ENCODE results near the gene MAP3K3. TPM values are rescaled to one million over a fixed set of nuclear protein-coding genes. Genes with fewer than 3 reads are reported as not detected.

Gene MAP3K3
- polyA plus RNA-seq, 2 of the 4 experiments (the other 2 are of a cell fraction): 10.8 to 11.2 TPM

DNA sequence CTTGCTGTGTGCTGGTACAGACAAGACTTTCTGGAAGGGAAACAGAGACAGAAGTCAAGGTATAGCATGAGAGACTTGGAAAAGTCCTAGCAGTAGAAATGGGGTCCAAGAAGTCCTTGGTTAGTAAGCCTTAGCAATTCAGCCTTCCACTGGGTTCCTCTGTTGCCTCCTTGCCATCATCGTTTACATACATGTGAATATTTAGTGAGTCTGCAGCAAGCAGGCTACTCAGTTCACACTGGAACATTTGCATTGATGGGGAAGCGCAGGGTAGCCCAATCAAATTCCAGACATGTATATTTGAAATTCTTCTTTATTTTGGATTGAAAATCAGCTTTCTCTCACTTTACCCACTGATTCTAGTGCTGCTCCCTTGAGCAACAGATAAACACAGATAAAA is 50.6 kb downstream of the MAP3K3 start (continued):
- TF ChIP-seq SMC3 (IDR thresholded peaks at IDR 0.05): no peak

DNA sequence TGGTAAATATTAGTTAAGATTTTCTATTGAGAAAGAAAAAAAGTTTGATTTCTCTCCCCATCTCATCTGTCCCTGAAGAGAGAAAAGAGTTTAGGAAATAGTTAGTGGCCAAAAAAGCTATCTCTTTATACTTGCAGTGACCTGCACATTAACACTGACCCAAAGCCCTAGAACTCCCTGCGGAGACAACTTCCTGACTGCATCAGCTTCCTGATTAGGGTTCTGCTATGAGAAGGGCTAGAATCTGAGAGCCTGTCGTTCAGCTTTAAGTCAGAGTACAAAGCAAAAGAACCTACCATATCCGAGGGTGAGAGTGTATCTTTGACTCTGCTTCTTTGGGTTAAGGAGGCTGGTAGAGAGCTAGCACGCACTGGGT is 53.0 kb downstream of the MAP3K3 start:
- ATAC-seq: no peak
- H3K4me1 ChIP-seq: peaks cover 9% of the 10 kb centered on the region; the same call in 2 of the 3 replicates
- H3K4me3 ChIP-seq: no peak overlapping the region
- ChIA-PET POLR2A (no interaction called here), CTCF (interaction anchor here (1.0 to 15.8 kb wide), 7 partner anchors 8 to 250 kb away, joined by 3 to 116 read pairs (median 6); no protein-coding TSS in a partner anchor)
- H3K4me2 ChIP-seq: no peak overlapping the region
- H3K27ac ChIP-seq: no peak overlapping the region
- WGBS (ENCODE audit: missing lambda C conversion rate): 90% methylated on average over 4 of the region's 4 CpGs
- no peak for FAIRE-seq
- H3K9me3 ChIP-seq: no peaks in the 10 kb centered on the region
- DNase-seq (ENCODE audit: low read depth in 1 of 2, low spot score in 1 of 2): no peak
- no peak for TF ChIP-seq CHD2 (IDR thresholded peaks at IDR 0.05; ENCODE audit: low read length, partially characterized antibody)
- no peak for TF ChIP-seq BHLHE40 (IDR thresholded peaks at IDR 0.05; ENCODE audit: low read depth, low read length)
- TF ChIP-seq RAD21 (conservative IDR thresholded peaks at IDR 0.05 in 1 of 2, IDR thresholded peaks at IDR 0.05 in 1 of 2): no peak
- no peak for TF ChIP-seq ZSCAN20 (CRISPR knock-in tag; IDR thresholded peaks at IDR 0.05)
- TF ChIP-seq MAZ (IDR thresholded peaks at IDR 0.05; ENCODE audit: borderline replicate concordance, low read depth, low read length): no peak
- no peak for TF ChIP-seq KDM5A (IDR thresholded peaks at IDR 0.05)
- TF ChIP-seq NFE2L2 (conservative IDR thresholded peaks at IDR 0.05; ENCODE audit: low read length): no peak
- TF ChIP-seq, protein P1, sequence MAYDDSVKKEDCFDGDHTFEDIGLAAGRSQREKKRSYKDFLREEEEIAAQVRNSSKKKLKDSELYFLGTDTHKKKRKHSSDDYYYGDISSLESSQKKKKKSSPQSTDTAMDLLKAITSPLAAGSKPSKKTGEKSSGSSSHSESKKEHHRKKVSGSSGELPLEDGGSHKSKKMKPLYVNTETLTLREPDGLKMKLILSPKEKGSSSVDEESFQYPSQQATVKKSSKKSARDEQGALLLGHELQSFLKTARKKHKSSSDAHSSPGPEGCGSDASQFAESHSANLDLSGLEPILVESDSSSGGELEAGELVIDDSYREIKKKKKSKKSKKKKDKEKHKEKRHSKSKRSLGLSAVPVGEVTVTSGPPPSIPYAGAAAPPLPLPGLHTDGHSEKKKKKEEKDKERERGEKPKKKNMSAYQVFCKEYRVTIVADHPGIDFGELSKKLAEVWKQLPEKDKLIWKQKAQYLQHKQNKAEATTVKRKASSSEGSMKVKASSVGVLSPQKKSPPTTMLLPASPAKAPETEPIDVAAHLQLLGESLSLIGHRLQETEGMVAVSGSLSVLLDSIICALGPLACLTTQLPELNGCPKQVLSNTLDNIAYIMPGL (CRISPR knock-in tag; IDR thresholded peaks at IDR 0.05; ENCODE audit: borderline replicate concordance): no peak
- no peak for TF ChIP-seq JUN (IDR thresholded peaks at IDR 0.05)
- TF ChIP-seq TFCP2L1 (CRISPR knock-in tag; IDR thresholded peaks at IDR 0.05): no peak
- TF ChIP-seq POLR2AphosphoS2 (conservative IDR thresholded peaks at IDR 0.05; ENCODE audit: low read length): no peak
- no peak for TF ChIP-seq MAFK (IDR thresholded peaks at IDR 0.05; ENCODE audit: partially characterized antibody)
- no peak for TF ChIP-seq HOXA7 (CRISPR knock-in tag; IDR thresholded peaks at IDR 0.05)
- TF ChIP-seq, protein P2, sequence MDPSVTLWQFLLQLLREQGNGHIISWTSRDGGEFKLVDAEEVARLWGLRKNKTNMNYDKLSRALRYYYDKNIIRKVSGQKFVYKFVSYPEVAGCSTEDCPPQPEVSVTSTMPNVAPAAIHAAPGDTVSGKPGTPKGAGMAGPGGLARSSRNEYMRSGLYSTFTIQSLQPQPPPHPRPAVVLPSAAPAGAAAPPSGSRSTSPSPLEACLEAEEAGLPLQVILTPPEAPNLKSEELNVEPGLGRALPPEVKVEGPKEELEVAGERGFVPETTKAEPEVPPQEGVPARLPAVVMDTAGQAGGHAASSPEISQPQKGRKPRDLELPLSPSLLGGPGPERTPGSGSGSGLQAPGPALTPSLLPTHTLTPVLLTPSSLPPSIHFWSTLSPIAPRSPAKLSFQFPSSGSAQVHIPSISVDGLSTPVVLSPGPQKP (IDR thresholded peaks at IDR 0.05; ENCODE audit: low read depth, low read length): no peak
- no peak for TF ChIP-seq CBX8 (IDR thresholded peaks at IDR 0.05)
- TF ChIP-seq KDM1A (IDR thresholded peaks at IDR 0.05; ENCODE audit: low read depth): no peak

DNA sequence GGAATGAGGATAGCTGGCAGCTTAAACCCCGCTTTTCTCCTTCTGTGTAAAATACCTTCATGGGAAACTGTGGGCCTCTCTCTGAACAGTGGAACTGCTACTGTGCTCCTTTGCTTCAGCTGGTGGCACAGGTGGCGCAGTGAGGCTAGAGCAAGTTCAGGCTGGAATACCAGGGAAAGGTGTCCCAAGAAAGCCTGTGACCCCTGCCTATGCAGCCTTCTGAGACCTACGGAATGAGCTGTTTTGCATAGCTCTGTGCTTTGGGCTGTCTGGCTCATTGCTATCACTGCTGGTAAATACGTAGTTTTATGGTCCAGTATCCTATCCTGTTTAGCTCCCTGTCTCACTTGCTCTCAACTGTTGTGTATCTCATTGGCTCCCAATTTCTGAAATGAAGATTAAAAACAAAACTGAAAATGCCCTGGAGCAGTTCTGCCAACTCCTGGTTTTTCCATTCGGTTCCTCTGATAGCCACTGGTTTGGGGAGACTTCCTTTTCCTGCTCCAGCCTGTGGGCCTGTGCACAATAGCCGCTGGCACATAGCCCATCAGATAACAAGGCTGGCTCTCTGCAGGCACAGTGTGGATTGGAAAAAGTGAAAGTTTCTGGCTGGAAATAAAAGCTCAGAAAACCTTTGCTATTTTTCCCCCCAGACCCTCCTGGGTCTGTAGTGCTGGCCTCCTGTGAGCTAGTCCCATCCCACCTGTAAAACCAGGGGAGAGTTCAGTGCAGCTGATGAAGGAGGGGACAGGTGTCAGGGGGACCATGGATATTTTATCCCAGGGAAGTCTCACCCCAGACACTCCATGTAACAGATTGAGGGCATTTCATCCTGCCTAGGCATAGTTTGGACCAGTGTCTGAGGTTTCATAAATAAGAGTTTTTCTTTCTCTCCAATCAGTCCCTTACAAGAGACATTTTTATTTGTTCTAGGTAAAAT is 53.7 kb downstream of the MAP3K3 start:
- Histone ChIP-seq H3K4me2 (no peak overlapping the region), H3K9me3 (no peaks in the 10 kb centered on the region), H3K4me3 (no peak overlapping the region), H3K4me1 (peaks cover 9% of the 10 kb centered on the region; the same call in 2 of the 3 replicates), H3K27ac (no peak overlapping the region)
- peak in 1 of 2 experiments; percentile 40 for DNase-seq (ENCODE audit: low read depth in 1 of 2, low spot score in 1 of 2)
- FAIRE-seq: no peak
- POLR2A ChIA-PET: no interaction called here
- TF ChIP-seq GATA3 (IDR thresholded peaks at IDR 0.05; ENCODE audit: borderline replicate concordance) (peak; percentile 77), POLR2A (IDR thresholded peaks at IDR 0.05; ENCODE audit: low read length) (no peak)
- WGBS (ENCODE audit: missing lambda C conversion rate): 67% methylated on average over 6 of the region's 6 CpGs
- peak; percentile 47 to 67; a peak in 4 of 6 replicates for ATAC-seq
- CTCF ChIA-PET: interaction anchor here (0.9 to 15.8 kb wide), 11 partner anchors 10 to 250 kb away, joined by 3 to 116 read pairs (median 3); no protein-coding TSS in a partner anchor

Data from A549 (cell line).